Trophoblast cell (in vitro differentiated cells and primary cell): ENCODE results near the gene IGF1R.

Source experiments
- DNase-seq, 2 donors: peaks; one replicate each; pipeline ENCODE4 v3.0.0-alpha.2; 2016
- H2AFZ ChIP-seq: 2 replicates; pipeline ENCODE4 v1.6.1; 2013; ENCODE audit warnings: low read length, moderate library complexity, mild to moderate bottlenecking; ENCODE audit not compliant: insufficient read depth, poor library complexity
- H2AK5ac ChIP-seq: 2 replicates; pipeline ENCODE4 v1.6.1; 2013; ENCODE audit warnings: mild to moderate bottlenecking, low read length
- H2BK120ac ChIP-seq: 2 replicates; pipeline ENCODE4 v1.6.1; 2013; ENCODE audit warnings: low read length, mild to moderate bottlenecking, moderate library complexity; ENCODE audit not compliant: insufficient read depth, poor library complexity
- H2BK12ac ChIP-seq: 2 replicates; pipeline ENCODE4 v1.6.1; 2013; ENCODE audit warnings: mild to moderate bottlenecking, low read length, moderate library complexity
- H2BK5ac ChIP-seq: 2 replicates; pipeline ENCODE4 v1.6.1; 2013; ENCODE audit warnings: low read length, low read depth, moderate library complexity, mild to moderate bottlenecking; ENCODE audit not compliant: poor library complexity
- H3K14ac ChIP-seq: 2 replicates; pipeline ENCODE4 v1.6.1; 2013; ENCODE audit warnings: mild to moderate bottlenecking, low read length
- H3K18ac ChIP-seq: 2 replicates; pipeline ENCODE4 v1.6.1; 2013; ENCODE audit warnings: mild to moderate bottlenecking, low read length
- H3K23ac ChIP-seq: 2 replicates; pipeline ENCODE4 v1.6.1; 2013; ENCODE audit warnings: low read length
- H3K27ac ChIP-seq: 2 replicates; pipeline ENCODE4 v1.5.1; 2013; ENCODE audit warnings: low read depth, mild to moderate bottlenecking, inconsistent platforms, low read length, moderate library complexity
- H3K27me3 ChIP-seq: 2 replicates; pipeline ENCODE4 v1.6.1; 2013; ENCODE audit warnings: inconsistent platforms, mild to moderate bottlenecking, low read length, moderate library complexity; ENCODE audit not compliant: insufficient read depth
- H3K36me3 ChIP-seq, 2 experiments: 1 replicate in 1 of 2; 2 replicates in 1 of 2; pipeline ENCODE4 v1.6.1; 2013; ENCODE audit warnings: low read length in 2 of 2, mild to moderate bottlenecking in 2 of 2, moderate library complexity in 1 of 2; ENCODE audit not compliant: insufficient read depth in 2 of 2, control insufficient read depth in 1 of 2
- H3K4ac ChIP-seq: 2 replicates; pipeline ENCODE4 v1.6.1; 2013; ENCODE audit warnings: low read depth, mild to moderate bottlenecking, low read length, moderate library complexity
- H3K4me1 ChIP-seq, 2 experiments: 1 replicate in 1 of 2; 2 replicates in 1 of 2; pipeline ENCODE4 v1.6.1; 2013; ENCODE audit warnings: low read length in 2 of 2, mild to moderate bottlenecking in 2 of 2, moderate library complexity in 1 of 2; ENCODE audit not compliant: insufficient read depth in 2 of 2, control insufficient read depth in 1 of 2
- H3K4me2 ChIP-seq: 2 replicates; pipeline ENCODE4 v1.6.1; 2013; ENCODE audit warnings: inconsistent platforms, mild to moderate bottlenecking, low read length, moderate library complexity
- H3K4me3 ChIP-seq: 2 replicates; pipeline ENCODE4 v1.5.1; 2013; ENCODE audit warnings: mild to moderate bottlenecking, low read depth, low read length, inconsistent platforms
- H3K79me1 ChIP-seq: one replicate; pipeline ENCODE4 v1.6.1; 2013; ENCODE audit warnings: low read length
- H3K79me2 ChIP-seq: 2 replicates; pipeline ENCODE4 v1.6.1; 2013; ENCODE audit warnings: low read length, mild to moderate bottlenecking; ENCODE audit not compliant: control insufficient read depth, insufficient read depth, poor library complexity
- H3K9ac ChIP-seq: 2 replicates; pipeline ENCODE4 v1.6.1; 2013; ENCODE audit warnings: mild to moderate bottlenecking, low read length
- H3K9me3 ChIP-seq: 2 replicates; pipeline ENCODE4 v1.6.1; 2013; ENCODE audit warnings: low read depth, mild to moderate bottlenecking, control low read depth, inconsistent platforms, low read length; ENCODE audit not compliant: insufficient read depth
- H4K12ac ChIP-seq: 2 replicates; pipeline ENCODE4 v1.6.1; 2013; ENCODE audit warnings: low read depth, mild to moderate bottlenecking, low read length, moderate library complexity
- H4K8ac ChIP-seq: 2 replicates; pipeline ENCODE4 v1.6.1; 2013; ENCODE audit warnings: low read depth, mild to moderate bottlenecking, low read length, moderate library complexity
- H4K91ac ChIP-seq: one replicate; pipeline ENCODE4 v1.6.1; 2013; ENCODE audit warnings: low read depth, mild to moderate bottlenecking, low read length, moderate library complexity
- WGBS: extraction: QIAGEN DNeasy Blood & Tissue Kit; methylation state at CpG from one replicate; pipeline ENCODE4 v1.1.7; 2013; ENCODE audit warnings: missing lambda C conversion rate; ENCODE audit not compliant: insufficient read length, insufficient coverage; ENCODE audit errors: extremely low coverage; 5-methylcytosine and 5-hydroxymethylcytosine counted together

Gene IGF1R

DNA sequence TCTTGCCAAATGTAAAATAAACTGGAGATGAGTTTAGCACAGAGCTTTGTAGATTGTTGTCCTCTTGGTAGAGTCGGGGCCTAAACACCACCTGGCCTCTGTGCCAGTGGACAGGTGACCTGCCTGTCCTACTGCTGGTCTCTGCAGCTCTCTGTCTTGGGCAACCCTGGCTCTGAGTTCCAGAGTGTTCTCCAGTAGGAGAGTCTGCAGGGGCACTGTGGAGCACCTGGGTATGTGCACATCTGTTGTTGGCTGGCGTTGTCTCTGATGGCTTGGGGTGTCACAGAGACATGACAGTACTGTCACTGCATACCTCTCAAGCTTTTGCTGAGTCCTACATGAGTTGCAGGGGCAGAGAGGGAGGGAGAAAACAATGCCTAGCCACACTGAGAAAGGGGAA lies 112.6 kb downstream of the IGF1R start:
- Histone ChIP-seq H2AK5ac (no peak overlapping the region), H4K91ac (no peak overlapping the region), H3K4me1 (peaks cover 4 to 11% of the 10 kb centered on the region in 2 experiments), H3K27me3 (no peaks in the 10 kb centered on the region), H3K4me2 (no peak overlapping the region), H3K36me3 (no peaks in the 10 kb centered on the region), H3K27ac (no peak overlapping the region), H3K4me3 (no peak overlapping the region), H2BK5ac (no peak overlapping the region), H3K14ac (no peak overlapping the region), H3K79me1 (peaks cover 4% of the 10 kb centered on the region), H2AFZ (no peak overlapping the region), H3K79me2 (peaks cover 9% of the 10 kb centered on the region), H3K9me3 (no peaks in the 10 kb centered on the region), H3K23ac (no peak overlapping the region), H2BK12ac (no peak overlapping the region), H2BK120ac (no peak overlapping the region), H4K8ac (no peak overlapping the region), H3K4ac (peak overlapping the region; percentile 38), H4K12ac (no peak overlapping the region), H3K9ac (no peak overlapping the region), H3K18ac (peak overlapping the region; percentile 5)
- no CpG with 5 or more reads among the region's 2 CpGs for WGBS
- DNase-seq: no peak

DNA sequence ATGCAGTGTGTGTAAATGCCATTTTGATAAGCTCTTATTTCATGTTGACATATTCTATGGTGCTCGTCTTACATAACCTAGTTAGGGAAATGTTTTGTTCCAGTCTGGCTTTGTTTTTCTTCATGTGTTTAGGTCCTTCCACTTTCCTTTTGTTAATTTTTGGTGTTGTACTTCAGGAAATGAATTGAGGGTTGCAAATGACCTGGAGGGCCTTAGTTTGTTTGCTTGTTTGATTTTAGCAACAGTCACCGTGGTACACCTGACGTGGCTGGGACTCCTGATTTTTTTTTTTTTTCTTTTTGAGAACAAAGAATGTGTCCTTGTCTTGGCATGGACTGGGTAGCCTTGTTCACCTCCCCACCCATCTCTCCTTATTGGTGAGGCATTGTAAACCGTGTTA lies 114.8 kb downstream of the IGF1R start:
- H3K4me1 ChIP-seq: peaks cover 8 to 15% of the 10 kb centered on the region in 2 experiments
- H3K9me3 ChIP-seq: no peaks in the 10 kb centered on the region
- no peak overlapping the region for H3K23ac ChIP-seq
- H3K4ac ChIP-seq: peak overlapping the region; percentile 95
- no peak overlapping the region for H4K12ac ChIP-seq
- DNase-seq: no peak
- peaks cover 5% of the 10 kb centered on the region for H3K79me1 ChIP-seq
- H4K91ac ChIP-seq: no peak overlapping the region
- no peak overlapping the region for H3K4me2 ChIP-seq
- no CpG with 5 or more reads among the region's 4 CpGs for WGBS
- H3K4me3 ChIP-seq: no peak overlapping the region
- H3K18ac ChIP-seq: no peak overlapping the region
- peaks cover 11% of the 10 kb centered on the region for H3K79me2 ChIP-seq
- no peak overlapping the region for H4K8ac ChIP-seq
- no peak overlapping the region for H2BK5ac ChIP-seq
- H3K27me3 ChIP-seq: no peaks in the 10 kb centered on the region
- H2AK5ac ChIP-seq: no peak overlapping the region
- no peak overlapping the region for H3K27ac ChIP-seq
- no peak overlapping the region for H2BK120ac ChIP-seq
- H3K14ac ChIP-seq: no peak overlapping the region
- no peak overlapping the region for H2BK12ac ChIP-seq
- H3K36me3 ChIP-seq: no peaks in the 10 kb centered on the region
- no peak overlapping the region for H3K9ac ChIP-seq
- no peak overlapping the region for H2AFZ ChIP-seq

DNA sequence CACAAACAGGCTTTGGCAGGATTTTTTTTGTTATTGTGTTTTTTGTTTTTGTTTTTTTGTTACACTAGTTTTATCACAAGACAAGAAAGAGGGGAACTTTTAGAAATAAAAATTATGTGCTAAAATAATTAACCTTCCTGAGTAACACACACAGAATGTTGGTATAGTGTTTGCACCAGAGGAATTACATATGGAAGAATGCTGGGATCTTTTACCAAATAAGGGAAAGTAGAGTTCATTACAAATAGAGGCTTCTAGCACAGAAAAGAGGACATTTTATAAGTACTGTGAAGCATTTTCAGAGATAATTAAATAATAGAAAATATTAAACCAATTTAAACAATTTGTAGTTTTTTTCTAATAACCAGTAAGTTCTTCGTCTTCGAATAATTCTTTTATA lies 116.0 kb downstream of the IGF1R start:
- no peak overlapping the region for H3K4me3 ChIP-seq
- peaks cover 4% of the 10 kb centered on the region for H3K79me1 ChIP-seq
- no peak overlapping the region for H2AK5ac ChIP-seq
- H4K91ac ChIP-seq: no peak overlapping the region
- H3K9me3 ChIP-seq: no peaks in the 10 kb centered on the region
- WGBS: no CpG with 5 or more reads among the region's 2 CpGs
- no peak overlapping the region for H4K12ac ChIP-seq
- no peak overlapping the region for H4K8ac ChIP-seq
- H3K4me1 ChIP-seq: peaks cover 5 to 11% of the 10 kb centered on the region in 2 experiments
- H3K79me2 ChIP-seq: peaks cover 11% of the 10 kb centered on the region
- no peak overlapping the region for H2BK5ac ChIP-seq
- H3K14ac ChIP-seq: no peak overlapping the region
- H3K4me2 ChIP-seq: no peak overlapping the region
- no peaks in the 10 kb centered on the region for H3K27me3 ChIP-seq
- no peak overlapping the region for H3K9ac ChIP-seq
- no peak overlapping the region for H2BK12ac ChIP-seq
- H2AFZ ChIP-seq: no peak overlapping the region
- DNase-seq: no peak
- H3K36me3 ChIP-seq: no peaks in the 10 kb centered on the region
- H3K18ac ChIP-seq: no peak overlapping the region
- H3K4ac ChIP-seq: no peak overlapping the region
- H3K23ac ChIP-seq: no peak overlapping the region
- no peak overlapping the region for H2BK120ac ChIP-seq
- no peak overlapping the region for H3K27ac ChIP-seq

DNA sequence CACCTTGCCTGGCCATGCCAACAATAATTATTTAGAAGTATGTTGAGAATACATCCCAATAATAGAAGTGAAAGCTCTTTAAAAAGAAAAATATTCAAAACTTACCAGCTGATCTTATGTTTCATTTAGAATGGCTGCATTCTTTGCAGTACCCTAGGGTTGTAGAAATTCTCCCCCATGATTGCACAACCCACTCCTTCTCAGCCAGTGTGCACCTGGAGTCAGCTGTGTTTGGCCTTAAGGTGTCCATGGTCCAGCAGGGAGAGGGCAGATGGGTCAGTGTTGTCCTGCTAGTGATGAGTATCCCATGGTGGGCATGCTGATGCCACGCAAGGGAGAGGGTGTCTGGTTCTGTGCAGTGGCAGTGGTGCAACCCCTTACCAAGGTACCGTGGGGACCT lies 117.3 kb downstream of the IGF1R start:
- no peak overlapping the region for H2BK120ac ChIP-seq
- no peak overlapping the region for H2BK5ac ChIP-seq
- peaks cover 5 to 11% of the 10 kb centered on the region in 2 experiments for H3K4me1 ChIP-seq
- H3K18ac ChIP-seq: peak overlapping the region; percentile 0
- H3K9me3 ChIP-seq: no peaks in the 10 kb centered on the region
- no peaks in the 10 kb centered on the region for H3K36me3 ChIP-seq
- H3K79me2 ChIP-seq: peaks cover 7% of the 10 kb centered on the region
- no peak overlapping the region for H3K4me3 ChIP-seq
- H3K27ac ChIP-seq: no peak overlapping the region
- no peak overlapping the region for H3K4me2 ChIP-seq
- no peak overlapping the region for H4K12ac ChIP-seq
- H3K79me1 ChIP-seq: peaks cover 4% of the 10 kb centered on the region
- no peak overlapping the region for H2AK5ac ChIP-seq
- no peak overlapping the region for H4K8ac ChIP-seq
- H3K4ac ChIP-seq: peak overlapping the region; percentile 9
- no peak overlapping the region for H2BK12ac ChIP-seq
- no peaks in the 10 kb centered on the region for H3K27me3 ChIP-seq
- H3K23ac ChIP-seq: peak overlapping the region; percentile 0
- H3K9ac ChIP-seq: no peak overlapping the region
- WGBS: no CpG with 5 or more reads among the region's 2 CpGs
- DNase-seq: peak; percentile 10 to 73
- H2AFZ ChIP-seq: no peak overlapping the region
- H4K91ac ChIP-seq: no peak overlapping the region
- H3K14ac ChIP-seq: no peak overlapping the region
